ENCODE measurements around the gene NMD3. TPM values are rescaled to one million over a fixed set of nuclear protein-coding genes. Genes with fewer than 3 reads are reported as not detected.
"Not testable (repeated sequence)": the region's sequence is repeated elsewhere in the genome, so short reads cannot be mapped to it uniquely, and the experiment has no call there.

Gene NMD3
- total RNA-seq (2022) (90.7 and 104 TPM in 2 replicates), Bru-seq, nascent RNA (percentile 97 among the genes with signal in this experiment), BruChase-seq, experiment 1, labeled RNA remaining after a 6-hour chase (percentile 87 among the genes with signal in this experiment), BruChase-seq, experiment 2, labeled RNA remaining after a 2-hour chase (percentile 93 among the genes with signal in this experiment)
- long read RNA-seq, transcript NMD3-201 (16 exons, 3,049 nt) = major isoform, 74 of 139 reads
- long read RNA-seq, partial matches to known transcripts = 7 of 139 reads
- long read RNA-seq, other reads (novel, unspliced or antisense) = 56 of 139 reads

DNA sequence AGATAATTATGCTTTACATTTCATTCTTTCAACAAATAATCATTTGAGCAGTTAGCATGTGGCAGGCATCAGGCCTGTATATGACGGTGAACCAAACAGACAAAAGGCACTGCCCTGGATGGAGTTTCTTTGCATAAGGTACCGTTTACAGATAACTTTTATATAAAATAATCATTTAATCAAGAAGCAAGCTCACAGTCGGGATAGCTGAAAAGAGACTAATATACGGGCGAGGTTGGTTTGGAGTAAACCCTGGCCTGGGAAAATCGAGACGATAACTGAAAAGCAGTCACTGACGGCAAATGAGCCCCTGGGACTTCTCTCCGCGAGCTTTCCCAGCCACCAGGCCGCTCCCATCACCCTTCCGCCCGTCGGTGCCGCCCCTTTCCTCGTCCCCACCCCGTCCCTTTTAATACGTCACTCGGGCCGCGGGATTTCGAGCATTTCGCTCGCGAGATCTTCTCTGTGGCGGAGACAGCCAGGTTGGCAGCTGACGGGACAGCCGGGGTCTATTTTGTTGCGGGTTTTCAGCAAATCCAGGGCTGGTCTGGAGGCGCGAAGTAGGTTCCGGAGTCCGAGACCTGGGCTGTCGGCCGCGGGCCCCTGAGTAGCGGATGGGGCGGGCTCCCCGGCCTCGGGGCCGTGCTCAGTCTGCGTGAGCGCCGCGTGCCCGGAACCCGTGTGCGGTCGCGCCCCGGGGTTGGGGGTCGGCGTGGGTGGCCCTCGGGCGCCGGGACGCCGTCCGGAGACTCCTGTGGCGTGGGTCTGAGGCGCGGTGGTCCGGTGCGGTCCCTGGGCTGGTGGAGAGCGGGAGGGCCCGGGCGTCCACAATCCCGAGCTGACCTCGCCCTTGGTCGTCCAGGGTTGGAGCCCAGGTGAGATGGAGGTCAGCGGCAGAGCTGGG, at the start of gene NMD3:
NMD3 (plus strand) TSS at position 462 of the 904 bp plus-strand sequence. CDS start 703 bp downstream, outside the sequence.
- H3K9me3 Mint-ChIP-seq (ENCODE audit: low read depth, unreplicated experiment) = peaks cover 4% of the 10 kb centered on the region
- peak; percentile 99 for DNase-seq
- peak within 1 kb of the TSS; percentile 89 for H3K4me3 Mint-ChIP-seq (ENCODE audit: low read depth, unreplicated experiment)
- H3K36me3 Mint-ChIP-seq (ENCODE audit: insufficient read depth, unreplicated experiment) = peaks cover 43% of the 10 kb centered on the region
- no TSS peak for BruUV-seq (replicated peaks)
- intact Hi-C loops (cut with micrococcal nuclease; ENCODE audit: unreplicated experiment) = loop anchor here (2.0 to 10.0 kb wide), 3 partner anchors 116 to 656 kb away; partner anchors contain the start of genes B3GALNT1 and KPNA4
- H3K27me3 Mint-ChIP-seq (ENCODE audit: unreplicated experiment) = no peaks in the 10 kb centered on the region
- H3K4me1 Mint-ChIP-seq (ENCODE audit: low read depth, unreplicated experiment) = peaks cover 21% of the 10 kb centered on the region
- peak within 1 kb of the TSS; percentile 95 for H3K27ac Mint-ChIP-seq (ENCODE audit: unreplicated experiment)
- TF ChIP-seq, protein P1, sequence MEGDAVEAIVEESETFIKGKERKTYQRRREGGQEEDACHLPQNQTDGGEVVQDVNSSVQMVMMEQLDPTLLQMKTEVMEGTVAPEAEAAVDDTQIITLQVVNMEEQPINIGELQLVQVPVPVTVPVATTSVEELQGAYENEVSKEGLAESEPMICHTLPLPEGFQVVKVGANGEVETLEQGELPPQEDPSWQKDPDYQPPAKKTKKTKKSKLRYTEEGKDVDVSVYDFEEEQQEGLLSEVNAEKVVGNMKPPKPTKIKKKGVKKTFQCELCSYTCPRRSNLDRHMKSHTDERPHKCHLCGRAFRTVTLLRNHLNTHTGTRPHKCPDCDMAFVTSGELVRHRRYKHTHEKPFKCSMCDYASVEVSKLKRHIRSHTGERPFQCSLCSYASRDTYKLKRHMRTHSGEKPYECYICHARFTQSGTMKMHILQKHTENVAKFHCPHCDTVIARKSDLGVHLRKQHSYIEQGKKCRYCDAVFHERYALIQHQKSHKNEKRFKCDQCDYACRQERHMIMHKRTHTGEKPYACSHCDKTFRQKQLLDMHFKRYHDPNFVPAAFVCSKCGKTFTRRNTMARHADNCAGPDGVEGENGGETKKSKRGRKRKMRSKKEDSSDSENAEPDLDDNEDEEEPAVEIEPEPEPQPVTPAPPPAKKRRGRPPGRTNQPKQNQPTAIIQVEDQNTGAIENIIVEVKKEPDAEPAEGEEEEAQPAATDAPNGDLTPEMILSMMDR (IDR thresholded peaks at IDR 0.05; ENCODE audit: unreplicated experiment) = no peak
- CTCF ChIA-PET = interaction anchor here (0.6 to 1.4 kb wide), 8 partner anchors 11 to 545 kb away, joined by 3 to 6 read pairs (median 4); partner anchors contain the start of gene B3GALNT1

DNA sequence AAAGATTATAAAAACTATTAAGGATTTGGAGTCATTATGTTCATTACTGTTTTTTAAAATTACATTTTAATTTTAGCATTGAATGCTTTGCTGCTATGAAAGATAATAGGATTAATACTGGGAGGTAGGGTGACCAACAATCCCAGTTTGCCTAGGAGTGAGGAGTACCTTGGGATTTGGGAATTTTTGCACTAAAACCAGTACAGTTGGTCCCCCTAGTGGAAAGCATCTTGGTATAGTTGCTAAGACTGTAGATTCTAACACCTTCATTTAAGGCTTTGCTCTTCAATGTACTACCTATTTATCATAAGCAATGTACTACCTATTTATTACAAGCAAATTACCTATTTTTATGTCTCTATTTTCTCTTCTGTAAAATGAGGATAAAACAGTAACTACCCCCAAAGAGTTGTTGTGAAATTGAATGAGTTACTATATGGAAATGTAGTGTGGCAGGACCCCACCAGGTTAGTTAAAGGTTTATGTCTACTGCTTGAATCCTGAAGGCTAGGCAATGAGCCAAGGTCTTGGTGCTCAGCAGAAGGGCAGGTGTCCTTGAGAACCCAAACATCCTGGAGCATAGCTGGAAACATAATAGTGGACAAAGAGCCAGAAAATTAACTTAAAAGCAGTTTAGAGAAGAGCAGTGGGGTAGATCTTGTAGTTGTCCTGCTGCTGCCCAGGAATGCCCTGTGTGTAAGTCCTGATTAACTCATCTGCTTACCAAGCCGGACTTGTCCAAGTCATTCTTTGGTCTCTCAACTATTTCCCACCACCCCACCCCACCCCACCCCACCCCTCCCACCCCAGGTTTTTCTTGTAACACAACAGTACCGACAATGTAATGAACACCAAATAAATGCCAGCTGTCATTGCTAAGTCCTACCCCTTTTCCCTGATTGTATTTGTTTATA, 49.2 kb upstream of the NMD3 start:
- H3K36me3 Mint-ChIP-seq (ENCODE audit: insufficient read depth, unreplicated experiment) = no peaks in the 10 kb centered on the region
- intact Hi-C loops (cut with micrococcal nuclease; ENCODE audit: unreplicated experiment) = loop anchor here (1.0 to 2.0 kb wide), 2 partner anchors 76 to 215 kb away; no protein-coding TSS in a partner anchor
- TF ChIP-seq, protein P1 (IDR thresholded peaks at IDR 0.05; ENCODE audit: unreplicated experiment) = peak; percentile 28
- CTCF ChIA-PET = interaction anchor here (0.7 to 1.4 kb wide), 3 partner anchors 71 to 255 kb away, joined by 3 to 7 read pairs (median 4); no protein-coding TSS in a partner anchor
- no peaks in the 10 kb centered on the region for H3K27me3 Mint-ChIP-seq (ENCODE audit: unreplicated experiment)
- no TSS peak for BruUV-seq (replicated peaks)
- H3K27ac Mint-ChIP-seq (ENCODE audit: unreplicated experiment) = no peak overlapping the region
- peaks cover 2% of the 10 kb centered on the region for H3K9me3 Mint-ChIP-seq (ENCODE audit: low read depth, unreplicated experiment)
- no peak for DNase-seq
- H3K4me3 Mint-ChIP-seq (ENCODE audit: low read depth, unreplicated experiment) = no peak overlapping the region
- H3K4me1 Mint-ChIP-seq (ENCODE audit: low read depth, unreplicated experiment) = no peaks in the 10 kb centered on the region

DNA sequence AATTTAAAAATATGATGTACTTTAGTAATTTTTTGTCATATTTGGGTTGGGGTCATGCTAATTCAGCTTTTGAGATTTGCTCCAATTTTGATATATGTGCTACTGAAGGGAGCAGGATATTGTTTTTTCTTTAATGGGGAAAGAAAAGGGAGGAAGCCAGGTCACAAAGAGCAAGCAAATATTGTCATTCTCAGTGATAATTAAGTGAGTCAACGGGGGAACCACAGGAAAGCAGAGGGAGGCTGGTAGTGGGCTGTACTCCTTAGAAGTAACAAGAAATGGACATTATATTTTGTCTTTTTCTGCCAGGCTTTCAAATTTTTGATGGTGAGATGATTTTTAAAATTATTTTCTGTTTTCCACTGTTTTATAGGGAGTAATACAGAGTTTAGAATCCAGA, 45.6 kb upstream of the NMD3 start:
- TF ChIP-seq, protein P1 (IDR thresholded peaks at IDR 0.05; ENCODE audit: unreplicated experiment) = no peak
- peaks cover 2% of the 10 kb centered on the region for H3K9me3 Mint-ChIP-seq (ENCODE audit: low read depth, unreplicated experiment)
- H3K4me3 Mint-ChIP-seq (ENCODE audit: low read depth, unreplicated experiment) = no peak overlapping the region
- intact Hi-C loops (cut with micrococcal nuclease; ENCODE audit: unreplicated experiment) = no loop called here
- no peak for DNase-seq
- no peaks in the 10 kb centered on the region for H3K4me1 Mint-ChIP-seq (ENCODE audit: low read depth, unreplicated experiment)
- no TSS peak for BruUV-seq (replicated peaks)
- CTCF ChIA-PET = no interaction called here
- no peaks in the 10 kb centered on the region for H3K27me3 Mint-ChIP-seq (ENCODE audit: unreplicated experiment)
- H3K36me3 Mint-ChIP-seq (ENCODE audit: insufficient read depth, unreplicated experiment) = no peaks in the 10 kb centered on the region
- no peak overlapping the region for H3K27ac Mint-ChIP-seq (ENCODE audit: unreplicated experiment)

DNA sequence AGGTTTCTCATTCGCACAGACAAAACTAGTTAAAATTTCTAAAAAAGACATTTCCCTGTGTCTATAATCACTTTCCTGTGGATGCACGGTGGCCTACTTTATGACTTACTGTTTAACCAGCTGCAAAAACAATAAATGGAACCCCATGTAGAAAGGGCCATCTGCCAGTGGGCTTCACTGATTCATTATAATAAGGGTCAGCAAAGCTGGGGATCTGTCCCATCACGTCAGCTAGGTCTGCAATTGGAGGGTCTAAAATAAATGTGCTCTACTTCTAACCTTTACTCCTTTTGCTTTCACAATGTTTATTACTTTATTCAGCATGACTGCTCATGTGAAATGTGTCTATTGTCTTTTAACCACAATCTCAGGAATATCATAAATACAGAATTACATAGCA, 43.1 kb upstream of the NMD3 start:
- TF ChIP-seq, protein P1 (IDR thresholded peaks at IDR 0.05; ENCODE audit: unreplicated experiment) = no peak
- intact Hi-C loops (cut with micrococcal nuclease; ENCODE audit: unreplicated experiment) = no loop called here
- CTCF ChIA-PET = no interaction called here
- Mint-ChIP-seq H3K4me3 (ENCODE audit: low read depth, unreplicated experiment) (no peak overlapping the region), H3K27me3 (ENCODE audit: unreplicated experiment) (no peaks in the 10 kb centered on the region), H3K27ac (ENCODE audit: unreplicated experiment) (no peak overlapping the region), H3K9me3 (ENCODE audit: low read depth, unreplicated experiment) (peaks cover 2% of the 10 kb centered on the region), H3K4me1 (ENCODE audit: low read depth, unreplicated experiment) (no peaks in the 10 kb centered on the region), H3K36me3 (ENCODE audit: insufficient read depth, unreplicated experiment) (no peaks in the 10 kb centered on the region)
- DNase-seq = no peak
- no TSS peak for BruUV-seq (replicated peaks)

DNA sequence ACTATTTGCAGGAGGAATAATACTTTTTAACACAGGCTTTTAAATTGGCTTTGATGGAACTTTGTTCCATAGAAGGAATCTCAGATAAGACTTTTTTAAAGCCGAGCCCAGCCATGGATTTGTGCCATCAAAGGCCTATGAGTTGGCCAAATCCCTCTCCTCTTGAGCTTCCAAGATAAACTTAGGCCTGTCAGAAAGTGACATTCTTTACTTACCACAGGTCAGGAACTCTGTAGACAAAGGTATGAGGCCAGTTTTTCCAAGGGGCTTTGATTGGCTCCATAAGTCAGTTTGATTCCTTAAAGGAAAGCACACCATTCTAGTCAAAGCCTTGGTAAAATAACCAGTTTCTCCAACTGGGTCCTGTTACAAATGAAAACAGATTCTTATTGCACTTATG, 39.7 kb upstream of the NMD3 start:
- H3K27me3 Mint-ChIP-seq (ENCODE audit: unreplicated experiment); DNase-seq; H3K4me1 Mint-ChIP-seq (ENCODE audit: low read depth, unreplicated experiment); H3K27ac Mint-ChIP-seq (ENCODE audit: unreplicated experiment); H3K9me3 Mint-ChIP-seq (ENCODE audit: low read depth, unreplicated experiment); intact Hi-C loops (cut with micrococcal nuclease; ENCODE audit: unreplicated experiment); CTCF ChIA-PET; BruUV-seq (replicated peaks); H3K36me3 Mint-ChIP-seq (ENCODE audit: insufficient read depth, unreplicated experiment); H3K4me3 Mint-ChIP-seq (ENCODE audit: low read depth, unreplicated experiment): not testable (repeated sequence)

Data from Calu3 (cell line).